Gastroesophageal sphincter (tissue), 3 donors: ENCODE results near the gene TLE2.

Experiments used
- CTCF ChIP-seq, 4 experiments: fragments of 200-600 bp in 2 of 4; fragments of 450-650 bp in 2 of 4; sonication (generic) in 1 of 4; IDR thresholded peaks; one replicate each; pipeline ENCODE4 v1.5.1; 2017 to 2019; ENCODE audit warnings: antibody characterized with exemption in 4 of 4, mild to moderate bottlenecking in 2 of 4, moderate library complexity in 2 of 4
- EP300 ChIP-seq: sonication (generic); formaldehyde crosslinking; IDR thresholded peaks from one replicate; pipeline ENCODE4 v1.6.1; 2017; ENCODE audit warnings: antibody characterized with exemption, mild to moderate bottlenecking
- POLR2A ChIP-seq, 2 donors: fragments of 450-650 bp; IDR thresholded peaks; one replicate each; pipeline ENCODE4 v1.6.1; 2017; ENCODE audit warnings: antibody characterized with exemption in 2 of 2, mild to moderate bottlenecking in 2 of 2, moderate library complexity in 1 of 2
- POLR2AphosphoS5 ChIP-seq: sonication (generic); formaldehyde crosslinking; IDR thresholded peaks from one replicate; pipeline ENCODE4 v1.6.1; 2017; ENCODE audit warnings: antibody characterized with exemption

- TF ChIP-seq POLR2A (IDR thresholded peaks at IDR 0.05) (no peak), CTCF (IDR thresholded peaks at IDR 0.05) (no peak), EP300 (no peak), POLR2AphosphoS5 (no peak)
Observed at GRCh38 chr19:3041761-3042620, 12.9 kb upstream of the TLE2 start.
